Stimulated activated CD8-positive, alpha-beta memory T cell treated with anti-CD3 and anti-CD28 coated beads, Interleukin-4, amount 100 ng/mL, for 24 hours (primary cell): ENCODE data around the gene ZNF598.

Source experiments
- DNase-seq: peaks from one replicate; pipeline ENCODE4 v3.0.0-alpha.2; 2020; ENCODE audit warnings: low read depth

The ZNF598 gene

GRCh38 chr16:1990351-1991134 lies 19.1 kb downstream of the ZNF598 start:
- DNase-seq: no peak

- DNase-seq: no peak
These were observed 19.6 kb downstream of the ZNF598 start for GRCh38 chr16:1990101-1990350.

GRCh38 chr16:1989209-1990100 lies 20.2 kb downstream of the ZNF598 start, which contains the start of gene SYNGR3:
SYNGR3 (plus strand) TSS chr16:1989970; CDS start chr16:1990103, 133 bp downstream.
- no peak for DNase-seq

- no peak for DNase-seq
These were observed 22.4 kb downstream of the ZNF598 start for GRCh38 chr16:1987198-1987597.

GRCh38 chr16:1985466-1986150 lies 24.0 kb downstream of the ZNF598 start:
- DNase-seq: no peak

GRCh38 chr16:1984347-1985225 lies 25.0 kb downstream of the ZNF598 start:
- DNase-seq: no peak

GRCh38 chr16:1983544-1984346 lies 25.9 kb downstream of the ZNF598 start, which contains the start of gene GFER:
GFER (plus strand) TSS chr16:1984193; CDS start chr16:1984219, 26 bp downstream.
- DNase-seq: peak; percentile 65

- no peak for DNase-seq
These were observed 26.6 kb downstream of the ZNF598 start for GRCh38 chr16:1982991-1983543.

- no peak for DNase-seq
These were observed 27.6 kb downstream of the ZNF598 start for GRCh38 chr16:1982013-1982433.

GRCh38 chr16:1981398-1981836 lies 28.2 kb downstream of the ZNF598 start, which contains the start of gene NOXO1:
NOXO1 (minus strand) TSS chr16:1981469; CDS start chr16:1981179, 290 bp downstream.
- no peak for DNase-seq

GRCh38 chr16:1980770-1981087 lies 28.9 kb downstream of the ZNF598 start:
- no peak for DNase-seq

GRCh38 chr16:1980030-1980769 lies 29.4 kb downstream of the ZNF598 start:
- DNase-seq: no peak

- no peak for DNase-seq
These were observed 30.2 kb downstream of the ZNF598 start for GRCh38 chr16:1979271-1980029.

GRCh38 chr16:1978476-1979120 lies 31.0 kb downstream of the ZNF598 start:
- DNase-seq: no peak

GRCh38 chr16:1977875-1978268 lies 31.7 kb downstream of the ZNF598 start:
- DNase-seq: no peak

- DNase-seq: no peak
These were observed 32.4 kb downstream of the ZNF598 start for GRCh38 chr16:1976951-1977874.

GRCh38 chr16:1976216-1976520 lies 33.5 kb downstream of the ZNF598 start:
- no peak for DNase-seq
